Transverse colon (tissue), 4 donors: ENCODE measurements around the gene ARL5A.

Experiments
- EP300 ChIP-seq: sonication (generic); formaldehyde crosslinking; IDR thresholded peaks from one replicate; pipeline ENCODE4 v1.6.1; 2017; ENCODE audit warnings: antibody characterized with exemption, low read depth
- POLR2A ChIP-seq: fragments of 450-650 bp; IDR thresholded peaks from one replicate; pipeline ENCODE4 v1.6.1; 2016; ENCODE audit warnings: antibody characterized with exemption, mild to moderate bottlenecking, moderate library complexity
- POLR2AphosphoS5 ChIP-seq, 3 donors: sonication (generic); formaldehyde crosslinking; IDR thresholded peaks; one replicate each; pipeline ENCODE4 v1.6.1; 2016; ENCODE audit warnings: antibody characterized with exemption in 3 of 3
- TF ChIP-seq, protein P1 (sequence below), 5 experiments: fragments of 200-600 bp in 3 of 5; fragments of 450-650 bp in 2 of 5; sonication (generic) in 3 of 5; IDR thresholded peaks; 1 replicate in 2 of 5; 2 replicates in 3 of 5; pipeline ENCODE4 v1.5.1; 2016 to 2017; ENCODE audit warnings: antibody characterized with exemption in 5 of 5, inconsistent platforms in 3 of 5, mild to moderate bottlenecking in 2 of 5, moderate library complexity in 1 of 5

DNA sequence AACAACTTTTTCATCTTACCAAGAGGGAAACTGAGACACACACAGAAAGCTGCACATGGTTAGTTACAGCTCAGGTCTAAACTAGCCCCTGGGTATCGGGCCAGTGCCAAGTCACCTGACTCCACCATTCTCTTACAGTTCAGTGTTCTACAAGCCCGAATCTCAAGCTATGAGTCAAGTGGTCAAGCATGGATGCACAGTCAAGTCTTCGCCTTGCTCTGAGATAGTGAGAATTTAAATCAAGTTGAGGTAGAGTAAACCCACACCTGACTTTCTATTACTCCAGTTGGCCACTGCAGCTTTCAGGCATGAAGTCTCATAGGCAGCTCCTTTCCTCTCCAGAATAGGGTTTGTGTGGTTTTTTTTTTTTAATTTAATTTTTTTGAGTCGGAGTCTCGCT is 34.5 kb upstream of the ARL5A start:
- TF ChIP-seq POLR2A = no peak
- TF ChIP-seq, protein P1, sequence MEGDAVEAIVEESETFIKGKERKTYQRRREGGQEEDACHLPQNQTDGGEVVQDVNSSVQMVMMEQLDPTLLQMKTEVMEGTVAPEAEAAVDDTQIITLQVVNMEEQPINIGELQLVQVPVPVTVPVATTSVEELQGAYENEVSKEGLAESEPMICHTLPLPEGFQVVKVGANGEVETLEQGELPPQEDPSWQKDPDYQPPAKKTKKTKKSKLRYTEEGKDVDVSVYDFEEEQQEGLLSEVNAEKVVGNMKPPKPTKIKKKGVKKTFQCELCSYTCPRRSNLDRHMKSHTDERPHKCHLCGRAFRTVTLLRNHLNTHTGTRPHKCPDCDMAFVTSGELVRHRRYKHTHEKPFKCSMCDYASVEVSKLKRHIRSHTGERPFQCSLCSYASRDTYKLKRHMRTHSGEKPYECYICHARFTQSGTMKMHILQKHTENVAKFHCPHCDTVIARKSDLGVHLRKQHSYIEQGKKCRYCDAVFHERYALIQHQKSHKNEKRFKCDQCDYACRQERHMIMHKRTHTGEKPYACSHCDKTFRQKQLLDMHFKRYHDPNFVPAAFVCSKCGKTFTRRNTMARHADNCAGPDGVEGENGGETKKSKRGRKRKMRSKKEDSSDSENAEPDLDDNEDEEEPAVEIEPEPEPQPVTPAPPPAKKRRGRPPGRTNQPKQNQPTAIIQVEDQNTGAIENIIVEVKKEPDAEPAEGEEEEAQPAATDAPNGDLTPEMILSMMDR (IDR thresholded peaks at IDR 0.05) = no peak
- no peak for TF ChIP-seq POLR2AphosphoS5 (IDR thresholded peaks at IDR 0.05)
- no peak for TF ChIP-seq EP300
